Kasumi-1 (cell line): ENCODE measurements around the gene HAAO.
"Not testable (repeated sequence)": the region's sequence is repeated elsewhere in the genome, so short reads cannot be mapped to it uniquely, and the experiment has no call there.

Experiments used
- DNase-seq, 2 experiments: peaks; one replicate each; lab custom pipeline; 2025; lab: John Stamatoyannopoulos, UW

The HAAO gene

DNA sequence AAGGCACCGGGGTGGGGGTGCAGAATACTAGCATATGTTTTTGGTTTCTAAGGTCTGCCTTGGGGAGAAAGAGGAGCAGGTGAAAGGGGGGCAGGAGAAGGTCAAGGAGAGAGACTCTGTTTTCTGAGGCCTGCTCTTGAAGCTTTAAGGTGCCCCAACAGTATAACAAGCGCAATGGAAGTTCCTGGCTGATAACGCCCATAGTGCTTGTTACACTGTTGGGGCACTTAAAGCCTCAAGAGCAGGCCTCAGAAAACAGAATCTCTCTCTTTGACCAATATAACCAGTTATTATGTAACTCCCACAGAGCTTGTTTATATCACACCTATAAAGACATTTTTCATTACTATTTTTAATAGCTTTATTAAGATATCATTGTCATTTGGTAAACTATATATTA is 45.0 kb downstream of the HAAO start:
- DNase-seq, result no peak

DNA sequence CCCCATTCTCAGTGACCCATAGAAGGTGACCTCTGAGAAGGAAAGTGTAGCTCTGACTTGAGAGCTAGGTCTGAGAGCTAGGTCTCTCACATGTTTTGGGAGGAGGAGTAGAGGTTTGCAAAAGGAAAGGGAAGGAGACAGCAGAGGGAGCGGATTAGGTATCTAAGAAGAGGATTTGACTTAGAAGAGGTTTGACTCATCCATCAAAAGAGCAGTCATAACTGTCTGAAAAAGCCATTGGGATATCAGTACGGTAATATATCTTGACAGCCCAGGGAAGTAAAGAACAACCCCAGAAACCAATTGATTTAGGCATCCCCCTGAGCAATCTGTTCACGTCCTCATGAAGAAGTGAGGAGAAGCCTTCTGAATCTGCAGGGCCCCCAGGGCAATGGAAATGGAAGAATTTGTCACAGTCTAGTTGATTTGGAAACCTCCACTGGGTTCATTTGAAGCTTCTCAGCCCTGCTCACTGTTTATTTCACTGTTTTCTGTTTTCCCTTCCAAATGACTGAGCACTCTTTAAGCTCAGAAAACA is 47.8 kb downstream of the HAAO start:
- DNase-seq, result no peak

DNA sequence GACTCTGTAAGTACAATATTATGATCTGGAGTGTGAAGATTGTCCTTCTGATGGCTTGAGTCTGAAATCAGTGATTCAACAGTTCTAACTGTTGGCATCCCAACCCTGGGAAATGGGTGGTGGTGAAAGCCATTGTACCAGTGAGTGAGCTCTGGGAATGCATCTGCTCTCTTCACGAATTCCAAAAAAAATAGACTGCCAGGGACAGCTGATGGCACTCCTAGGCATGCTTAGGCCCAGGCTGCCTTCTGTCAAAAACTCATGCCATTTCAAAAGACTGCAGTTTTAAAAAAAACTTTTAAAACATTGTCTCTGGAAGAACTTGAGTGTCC is 48.8 kb downstream of the HAAO start:
- DNase-seq, result no peak

DNA sequence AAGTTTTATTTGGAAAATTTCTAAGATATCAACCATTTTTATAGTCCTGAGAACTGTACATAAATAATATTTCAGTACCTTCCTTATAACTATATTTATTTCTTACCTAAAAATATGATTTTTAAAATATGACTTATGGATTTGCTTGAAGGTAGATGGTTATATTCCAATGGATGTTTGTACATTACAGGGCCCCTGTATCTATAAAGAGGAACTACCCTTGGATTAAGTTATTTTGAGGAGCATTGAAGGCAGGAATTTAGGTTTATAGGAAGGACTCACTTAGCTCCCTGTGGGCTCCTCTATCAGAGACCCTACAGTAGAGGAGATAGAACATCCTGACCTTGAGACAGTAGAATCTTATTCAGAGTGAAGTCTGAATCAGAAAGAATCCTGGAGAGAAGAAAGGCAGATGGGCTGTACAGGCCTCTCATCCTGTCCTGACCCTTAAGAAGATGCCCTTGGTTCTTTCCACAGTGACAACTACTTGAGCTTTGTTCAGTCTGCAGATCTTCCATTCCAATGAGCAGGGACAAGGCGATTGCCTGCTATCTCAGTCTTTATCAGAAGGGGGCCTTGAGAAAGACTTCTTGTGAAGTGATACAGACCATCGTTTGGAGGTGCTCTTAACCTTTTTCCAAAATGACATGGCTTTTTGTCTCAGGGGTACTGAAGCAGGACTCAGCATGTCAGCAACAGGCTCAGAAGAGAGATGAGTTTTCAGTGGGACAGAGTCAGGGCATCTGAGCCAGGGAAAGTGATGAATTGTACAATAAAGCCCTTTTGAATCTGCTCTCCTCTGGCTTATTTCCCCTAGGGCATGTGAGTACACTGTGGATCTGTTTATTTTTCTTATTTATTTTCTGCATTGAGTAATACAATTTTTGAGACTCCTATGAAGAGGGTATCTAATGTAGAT is 49.4 kb downstream of the HAAO start:
- DNase-seq, result no peak

DNA sequence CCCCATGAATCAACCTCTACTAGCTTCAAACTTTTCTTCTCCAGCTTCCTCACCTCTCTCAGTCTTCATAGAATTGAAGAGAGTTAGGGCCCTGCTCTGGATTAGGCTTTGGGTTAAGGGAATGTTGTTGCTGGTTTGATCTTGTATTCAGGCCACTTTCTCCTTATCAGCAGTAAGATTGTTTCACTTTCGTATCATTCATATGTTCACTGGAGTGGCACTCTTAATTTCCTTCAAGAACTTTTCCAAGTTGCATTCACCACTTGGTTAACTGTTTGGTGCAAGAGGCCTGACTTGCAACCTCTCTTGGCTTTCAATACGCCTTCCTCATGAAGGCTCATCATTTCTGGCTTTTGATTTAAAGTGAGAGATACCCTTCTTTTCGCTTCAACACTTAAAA is 51.2 kb downstream of the HAAO start:
- DNase-seq, result no peak

DNA sequence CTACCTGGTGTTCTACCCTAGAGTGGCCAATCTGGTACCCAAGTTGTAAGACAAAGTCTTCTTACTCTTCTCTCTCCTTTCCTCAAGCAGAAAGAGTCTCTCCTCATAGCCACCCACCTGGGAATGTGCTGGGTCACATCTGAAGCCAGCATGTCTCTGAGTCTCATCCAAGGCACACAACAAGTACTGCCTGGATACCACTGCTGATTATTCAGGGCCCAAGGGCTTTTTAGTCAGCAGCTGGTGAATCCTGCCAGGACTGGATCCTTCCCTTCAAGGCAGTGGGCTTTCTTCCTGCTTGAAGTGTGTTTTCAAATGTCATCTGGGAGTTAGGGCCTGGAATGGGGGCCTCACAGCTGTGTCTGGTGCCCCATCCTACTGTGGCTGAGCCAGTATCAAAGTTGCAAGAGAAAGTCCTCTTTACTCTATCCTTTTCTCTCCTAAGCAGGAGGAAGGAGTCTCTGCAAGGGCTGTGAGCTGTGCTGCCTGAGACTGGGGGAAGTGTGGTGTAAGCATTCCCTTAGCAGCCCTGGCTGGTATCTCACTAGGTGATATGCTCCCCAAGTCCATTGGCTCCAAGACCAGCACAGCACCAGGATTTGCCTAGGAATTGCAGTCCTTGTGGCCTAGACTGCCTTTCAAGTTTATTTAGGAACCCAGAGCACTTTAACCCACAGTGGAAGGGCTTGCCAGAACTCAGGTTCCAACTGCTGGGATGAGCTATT is 55.6 kb downstream of the HAAO start:
- DNase-seq, result no peak

DNA sequence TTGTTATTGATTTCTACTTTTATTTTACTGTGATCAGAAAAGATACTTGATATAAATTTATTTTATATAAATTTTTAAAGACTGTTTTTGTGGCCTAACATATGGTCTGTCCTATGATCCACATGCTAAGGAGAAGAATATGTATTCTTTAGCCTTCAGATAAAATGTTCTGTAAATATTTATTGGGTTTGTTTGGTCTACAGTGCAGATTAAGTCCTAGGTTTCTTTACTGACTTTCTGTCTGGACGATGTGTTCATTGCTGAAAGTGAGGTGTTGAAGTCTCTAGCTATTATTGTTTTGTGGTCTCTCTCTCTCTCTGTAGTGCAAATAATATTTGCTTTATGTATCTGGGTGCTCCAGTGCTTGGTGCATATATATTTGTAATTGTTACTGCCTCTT is 58.5 kb downstream of the HAAO start:
- no peak for DNase-seq

DNA sequence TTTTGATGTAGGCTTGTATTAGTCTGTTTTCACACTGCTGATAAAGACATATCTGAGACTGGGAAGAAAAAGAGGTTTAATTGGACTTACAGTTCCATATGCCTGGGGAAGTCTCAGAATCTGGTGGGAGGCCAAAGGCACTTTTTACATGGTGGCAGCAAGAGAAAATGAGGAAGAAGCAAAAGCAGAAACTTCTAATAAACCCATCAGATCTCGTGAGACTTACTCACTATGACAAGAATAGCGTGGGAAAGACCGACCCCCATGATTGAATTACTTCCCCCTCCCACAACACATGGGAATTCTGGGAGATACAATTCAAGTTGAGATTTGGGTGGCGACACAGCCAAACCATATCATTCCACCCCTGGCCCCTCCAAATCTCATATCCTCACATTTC is 61.1 kb downstream of the HAAO start:
- DNase-seq, result not testable (repeated sequence)

DNA sequence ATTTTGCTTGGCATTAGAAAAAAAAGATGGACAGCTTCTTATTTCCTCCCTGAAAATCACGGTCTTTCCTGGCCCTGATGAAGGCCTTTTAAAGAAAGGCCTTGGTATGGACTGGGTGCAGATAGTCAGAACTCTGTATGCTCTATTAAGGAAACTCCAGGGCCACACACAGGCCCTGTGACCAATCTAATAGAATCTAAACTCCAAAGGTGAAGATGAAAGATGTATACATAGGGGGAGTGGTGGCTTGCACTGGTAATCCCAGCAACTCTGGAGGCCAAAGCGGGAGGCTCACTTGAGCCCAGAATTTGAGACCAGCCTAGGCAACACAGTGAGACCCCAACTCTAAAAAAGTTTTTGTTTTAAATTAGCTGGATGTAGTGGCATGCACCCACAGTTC is 65.7 kb downstream of the HAAO start:
- no peak for DNase-seq

DNA sequence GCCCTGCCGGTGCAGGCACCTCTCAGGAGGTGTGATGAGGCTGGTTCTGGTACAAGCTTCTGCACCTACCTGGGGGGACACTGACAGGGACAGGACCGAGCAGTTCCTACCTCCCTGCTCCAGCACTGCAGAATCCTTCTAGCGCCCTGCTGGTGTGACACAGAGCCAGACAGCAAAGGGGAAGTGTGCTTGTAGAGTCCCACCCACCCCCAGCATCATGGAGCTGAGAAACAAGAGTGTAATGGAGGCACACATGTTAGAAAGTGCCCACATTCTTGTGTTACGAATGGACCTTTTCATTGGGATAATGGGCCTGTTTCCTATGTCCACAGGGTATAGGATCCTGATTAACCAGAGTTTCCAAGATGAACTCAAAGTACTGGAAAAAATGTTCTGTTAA is 66.7 kb downstream of the HAAO start:
- DNase-seq, result peak; percentile 50 to 58

DNA sequence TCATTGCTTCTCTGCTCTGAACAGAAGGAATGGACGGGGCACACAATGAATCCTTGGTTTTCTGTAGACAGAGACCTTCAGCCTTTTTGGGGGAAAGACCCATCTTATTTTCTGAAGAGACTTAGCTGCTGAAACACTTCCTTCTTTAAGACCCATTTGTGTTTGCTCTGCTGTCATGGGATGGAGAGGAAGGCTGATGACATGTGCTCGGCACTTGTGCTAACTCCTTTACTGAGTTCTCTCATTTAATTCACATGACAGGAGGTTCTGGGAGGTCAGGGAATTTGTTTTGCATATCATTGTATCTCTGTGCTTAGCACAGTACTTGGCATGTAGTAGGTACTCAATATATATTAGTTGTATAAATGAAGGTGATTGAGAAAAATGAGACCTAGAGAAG is 67.5 kb downstream of the HAAO start:
- DNase-seq, result no peak

DNA sequence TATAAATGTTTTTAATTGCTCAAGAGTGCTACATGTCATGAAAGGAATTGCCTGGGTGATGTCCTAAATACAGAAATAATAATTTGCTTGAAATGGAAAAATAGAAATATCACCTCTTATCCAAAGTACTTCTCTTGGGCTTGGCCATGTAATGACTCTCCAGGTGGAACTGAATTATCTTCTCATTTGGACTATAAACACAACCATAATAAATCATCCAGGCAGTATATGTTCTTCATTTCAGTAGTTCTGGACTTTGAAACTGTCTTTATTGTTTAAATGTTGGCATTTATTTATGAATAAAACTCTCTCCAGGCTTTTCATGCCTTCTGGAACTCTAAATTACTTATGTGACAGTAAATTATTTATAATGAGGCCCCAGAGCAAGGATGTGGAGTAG is 68.9 kb downstream of the HAAO start:
- no peak for DNase-seq

DNA sequence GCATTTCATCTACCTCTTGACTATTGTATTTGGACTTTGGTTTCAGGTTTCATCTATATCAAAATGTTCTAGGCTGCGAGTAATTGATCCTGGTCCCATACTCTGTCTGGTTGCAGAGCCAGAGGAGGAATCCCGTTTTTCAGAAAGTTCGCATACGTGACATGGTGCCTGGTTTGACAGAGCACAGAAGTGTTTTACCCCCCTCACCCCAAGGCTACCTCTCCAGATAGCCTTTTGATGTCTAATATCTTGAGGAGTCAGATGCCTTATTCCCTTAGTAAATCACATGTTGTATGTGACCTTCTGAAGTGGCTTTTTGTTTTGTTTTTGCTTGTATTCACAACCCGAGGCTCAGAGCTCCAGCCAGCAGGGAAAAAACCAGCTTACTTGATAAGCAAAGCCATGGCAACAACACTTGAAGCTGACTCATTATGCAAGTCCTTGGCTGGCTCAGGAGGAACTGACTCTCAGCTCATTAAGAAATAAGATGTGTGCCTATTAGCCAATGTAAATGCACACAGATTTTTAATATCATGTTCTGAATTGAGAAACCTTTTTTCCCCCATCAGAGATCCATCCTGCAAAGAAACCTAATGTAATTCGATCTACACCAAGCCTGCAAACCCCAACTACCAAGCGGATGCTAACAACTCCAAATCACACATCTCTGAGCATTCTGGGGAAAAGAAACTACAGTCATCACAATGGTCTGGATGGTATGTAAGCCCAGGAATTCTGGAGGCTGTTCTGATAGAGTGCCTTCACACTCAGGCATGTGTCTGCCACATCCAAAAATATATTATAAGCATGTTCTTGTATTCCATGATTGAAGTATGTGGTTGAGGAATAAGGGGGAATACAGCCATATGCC is 69.8 kb downstream of the HAAO start:
- DNase-seq, result no peak

DNA sequence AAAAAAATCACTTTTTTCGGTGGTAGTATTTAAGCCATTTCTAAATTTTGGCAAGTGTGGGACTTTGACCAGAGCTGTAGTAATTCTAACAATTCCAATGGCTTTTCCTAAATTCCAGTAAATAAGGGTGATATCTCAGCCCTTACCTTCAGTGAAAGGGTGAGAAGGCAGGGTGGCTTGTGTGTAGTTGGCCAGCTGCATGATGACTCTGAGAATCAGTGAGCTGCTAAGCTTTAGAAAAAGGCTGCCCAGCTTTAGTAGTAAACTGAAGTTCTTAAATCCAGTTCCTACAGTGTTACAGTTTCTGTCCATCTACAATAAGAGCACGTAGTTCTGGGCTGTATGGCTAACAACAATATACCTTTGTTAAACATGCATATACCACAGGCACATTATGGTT is 70.5 kb downstream of the HAAO start:
- DNase-seq, result no peak
